Measurements from ENCODE around the gene CHST15.

The CHST15 gene

GRCh38 chr10:124124769-124125161 lies 31.4 kb upstream of the CHST15 start:
- no peak overlapping the region for H3K27ac ChIP-seq (replicated peaks)
- TF ChIP-seq POLR2AphosphoS5 (IDR thresholded peaks at IDR 0.05; ENCODE audit: low read depth) (no peak), SPI1 (IDR thresholded peaks at IDR 0.05; ENCODE audit: borderline replicate concordance, low read depth) (no peak), CTCF (IDR thresholded peaks at IDR 0.05; ENCODE audit: insufficient read depth, low read length) (no peak), GABPA (IDR thresholded peaks at IDR 0.05; ENCODE audit: low read depth) (no peak), REST (IDR thresholded peaks at IDR 0.05; ENCODE audit: insufficient replicate concordance, low read depth) (no peak)
- no peaks in the 10 kb centered on the region for H3K27me3 ChIP-seq (ENCODE audit: insufficient read depth, poor library complexity, severe bottlenecking)
- no peak for DNase-seq (ENCODE audit: low read depth in 1 of 2, low spot score in 1 of 2)
- no peak overlapping the region for H3K4me3 ChIP-seq (replicated peaks; ENCODE audit: insufficient read depth, low read length)

- DNase-seq (ENCODE audit: low read depth in 1 of 2, low spot score in 1 of 2) = no peak
- no peak overlapping the region for H3K27ac ChIP-seq (replicated peaks)
- H3K27me3 ChIP-seq (ENCODE audit: insufficient read depth, poor library complexity, severe bottlenecking) = no peaks in the 10 kb centered on the region
- no peak overlapping the region for H3K4me3 ChIP-seq (replicated peaks; ENCODE audit: insufficient read depth, low read length)
- TF ChIP-seq GABPA (IDR thresholded peaks at IDR 0.05; ENCODE audit: low read depth) (no peak), REST (IDR thresholded peaks at IDR 0.05; ENCODE audit: insufficient replicate concordance, low read depth) (no peak), POLR2AphosphoS5 (IDR thresholded peaks at IDR 0.05; ENCODE audit: low read depth) (no peak), SPI1 (IDR thresholded peaks at IDR 0.05; ENCODE audit: borderline replicate concordance, low read depth) (no peak), CTCF (IDR thresholded peaks at IDR 0.05; ENCODE audit: insufficient read depth, low read length) (no peak)
These were observed 30.8 kb upstream of the CHST15 start for GRCh38 chr10:124124123-124124768.

- no peak for DNase-seq (ENCODE audit: low read depth in 1 of 2, low spot score in 1 of 2)
- TF ChIP-seq POLR2AphosphoS5 (IDR thresholded peaks at IDR 0.05; ENCODE audit: low read depth) (no peak), SPI1 (IDR thresholded peaks at IDR 0.05; ENCODE audit: borderline replicate concordance, low read depth) (no peak), GABPA (IDR thresholded peaks at IDR 0.05; ENCODE audit: low read depth) (no peak)
- H3K4me3 ChIP-seq (replicated peaks; ENCODE audit: insufficient read depth, low read length) = no peak overlapping the region
- no peaks in the 10 kb centered on the region for H3K27me3 ChIP-seq (ENCODE audit: insufficient read depth, poor library complexity, severe bottlenecking)
- H3K27ac ChIP-seq (replicated peaks) = no peak overlapping the region
These were observed 29.8 kb upstream of the CHST15 start for GRCh38 chr10:124123156-124123555.

GRCh38 chr10:124122211-124122610 lies 28.8 kb upstream of the CHST15 start:
- TF ChIP-seq POLR2AphosphoS5 (IDR thresholded peaks at IDR 0.05; ENCODE audit: low read depth) (no peak), CTCF (IDR thresholded peaks at IDR 0.05; ENCODE audit: insufficient read depth, low read length) (no peak)
- Histone ChIP-seq H3K27ac (replicated peaks) (no peak overlapping the region), H3K4me3 (replicated peaks; ENCODE audit: insufficient read depth, low read length) (no peak overlapping the region), H3K27me3 (ENCODE audit: insufficient read depth, poor library complexity, severe bottlenecking) (peaks cover 5% of the 10 kb centered on the region)
- DNase-seq (ENCODE audit: low read depth in 1 of 2, low spot score in 1 of 2) = no peak
